Measurements from ENCODE around the gene GALNT17.

The GALNT17 gene

GRCh38 chr7:71414490-71414889, 282.5 kb downstream of the GALNT17 start:
- CTCF ChIA-PET: no interaction called here
- Mint-ChIP-seq H3K27me3 (no peaks in the 10 kb centered on the region), H3K36me3 (no peaks in the 10 kb centered on the region), H3K9me3 (peaks cover 51% of the 10 kb centered on the region), H3K27ac (no peak overlapping the region), H3K4me3 (no peak overlapping the region), H3K4me1 (no peaks in the 10 kb centered on the region)
- DNase-seq: no peak

GRCh38 chr7:71419546-71420337, 287.8 kb downstream of the GALNT17 start:
- CTCF ChIA-PET: no interaction called here
- H3K27me3 Mint-ChIP-seq: no peaks in the 10 kb centered on the region
- no peak overlapping the region for H3K4me3 Mint-ChIP-seq
- H3K4me1 Mint-ChIP-seq: no peaks in the 10 kb centered on the region
- no peaks in the 10 kb centered on the region for H3K36me3 Mint-ChIP-seq
- no peak overlapping the region for H3K27ac Mint-ChIP-seq
- peaks cover 38% of the 10 kb centered on the region for H3K9me3 Mint-ChIP-seq
- DNase-seq: no peak

GRCh38 chr7:71422104-71422503, 290.2 kb downstream of the GALNT17 start:
- Mint-ChIP-seq H3K4me1 (no peaks in the 10 kb centered on the region), H3K9me3 (peaks cover 40% of the 10 kb centered on the region), H3K36me3 (no peaks in the 10 kb centered on the region), H3K4me3 (no peak overlapping the region), H3K27ac (no peak overlapping the region), H3K27me3 (no peaks in the 10 kb centered on the region)
- no peak for DNase-seq
- CTCF ChIA-PET: no interaction called here

GRCh38 chr7:71424166-71425035, 292.5 kb downstream of the GALNT17 start:
- CTCF ChIA-PET: no interaction called here
- Mint-ChIP-seq H3K4me3 (no peak overlapping the region), H3K27ac (no peak overlapping the region), H3K36me3 (no peaks in the 10 kb centered on the region), H3K4me1 (no peaks in the 10 kb centered on the region), H3K27me3 (no peaks in the 10 kb centered on the region), H3K9me3 (peaks cover 37% of the 10 kb centered on the region)
- DNase-seq: no peak

GRCh38 chr7:71429083-71429482, 297.1 kb downstream of the GALNT17 start:
- Mint-ChIP-seq H3K4me3 (no peak overlapping the region), H3K27me3 (no peaks in the 10 kb centered on the region), H3K36me3 (no peaks in the 10 kb centered on the region), H3K4me1 (no peaks in the 10 kb centered on the region), H3K9me3 (peaks cover 35% of the 10 kb centered on the region), H3K27ac (no peak overlapping the region)
- CTCF ChIA-PET: no interaction called here
- DNase-seq: no peak

GRCh38 chr7:71430246-71430645, 298.3 kb downstream of the GALNT17 start:
- Mint-ChIP-seq H3K27ac (no peak overlapping the region), H3K36me3 (no peaks in the 10 kb centered on the region), H3K9me3 (peaks cover 36% of the 10 kb centered on the region), H3K27me3 (no peaks in the 10 kb centered on the region), H3K4me1 (no peaks in the 10 kb centered on the region), H3K4me3 (no peak overlapping the region)
- DNase-seq: no peak
- CTCF ChIA-PET: no interaction called here

- no peaks in the 10 kb centered on the region for H3K27me3 Mint-ChIP-seq
- CTCF ChIA-PET: no interaction called here
- peaks cover 31% of the 10 kb centered on the region for H3K9me3 Mint-ChIP-seq
- DNase-seq: no peak
- no peaks in the 10 kb centered on the region for H3K36me3 Mint-ChIP-seq
- no peak overlapping the region for H3K4me3 Mint-ChIP-seq
- H3K4me1 Mint-ChIP-seq: no peaks in the 10 kb centered on the region
- no peak overlapping the region for H3K27ac Mint-ChIP-seq
Observed at GRCh38 chr7:71439321-71439720, 307.4 kb downstream of the GALNT17 start.

GRCh38 chr7:71442492-71443190, 310.7 kb downstream of the GALNT17 start:
- no peak overlapping the region for H3K4me3 Mint-ChIP-seq
- H3K9me3 Mint-ChIP-seq: peaks cover 28% of the 10 kb centered on the region
- CTCF ChIA-PET: no interaction called here
- H3K27me3 Mint-ChIP-seq: no peaks in the 10 kb centered on the region
- no peaks in the 10 kb centered on the region for H3K4me1 Mint-ChIP-seq
- no peak overlapping the region for H3K27ac Mint-ChIP-seq
- no peaks in the 10 kb centered on the region for H3K36me3 Mint-ChIP-seq
- DNase-seq: no peak

- no peak for DNase-seq
- peaks cover 31% of the 10 kb centered on the region for H3K9me3 Mint-ChIP-seq
- no peaks in the 10 kb centered on the region for H3K27me3 Mint-ChIP-seq
- no peaks in the 10 kb centered on the region for H3K36me3 Mint-ChIP-seq
- H3K27ac Mint-ChIP-seq: no peak overlapping the region
- H3K4me3 Mint-ChIP-seq: no peak overlapping the region
- H3K4me1 Mint-ChIP-seq: no peaks in the 10 kb centered on the region
- CTCF ChIA-PET: no interaction called here
Observed at GRCh38 chr7:71443191-71443530, 311.2 kb downstream of the GALNT17 start.

- H3K9me3 Mint-ChIP-seq: peaks cover 29% of the 10 kb centered on the region
- DNase-seq: no peak
- CTCF ChIA-PET: no interaction called here
- no peaks in the 10 kb centered on the region for H3K27me3 Mint-ChIP-seq
- H3K4me3 Mint-ChIP-seq: no peak overlapping the region
- H3K36me3 Mint-ChIP-seq: no peaks in the 10 kb centered on the region
- no peaks in the 10 kb centered on the region for H3K4me1 Mint-ChIP-seq
- no peak overlapping the region for H3K27ac Mint-ChIP-seq
Observed at GRCh38 chr7:71444130-71444529, 312.2 kb downstream of the GALNT17 start.

GRCh38 chr7:71453630-71454029, 321.7 kb downstream of the GALNT17 start:
- Mint-ChIP-seq H3K27ac (no peak overlapping the region), H3K4me3 (no peak overlapping the region), H3K27me3 (no peaks in the 10 kb centered on the region), H3K36me3 (no peaks in the 10 kb centered on the region), H3K4me1 (no peaks in the 10 kb centered on the region), H3K9me3 (peaks cover 18% of the 10 kb centered on the region)
- CTCF ChIA-PET: no interaction called here
- DNase-seq: no peak

GRCh38 chr7:71454981-71455380, 323.0 kb downstream of the GALNT17 start:
- H3K4me3 Mint-ChIP-seq: no peak overlapping the region
- CTCF ChIA-PET: no interaction called here
- DNase-seq: no peak
- no peak overlapping the region for H3K27ac Mint-ChIP-seq
- H3K27me3 Mint-ChIP-seq: no peaks in the 10 kb centered on the region
- no peaks in the 10 kb centered on the region for H3K36me3 Mint-ChIP-seq
- H3K4me1 Mint-ChIP-seq: no peaks in the 10 kb centered on the region
- peaks cover 18% of the 10 kb centered on the region for H3K9me3 Mint-ChIP-seq

GRCh38 chr7:71457021-71457420, 325.1 kb downstream of the GALNT17 start:
- H3K9me3 Mint-ChIP-seq: peaks cover 31% of the 10 kb centered on the region
- no peak for DNase-seq
- H3K27me3 Mint-ChIP-seq: no peaks in the 10 kb centered on the region
- H3K4me1 Mint-ChIP-seq: no peaks in the 10 kb centered on the region
- H3K36me3 Mint-ChIP-seq: no peaks in the 10 kb centered on the region
- CTCF ChIA-PET: no interaction called here
- peak overlapping the region; percentile 49 for H3K27ac Mint-ChIP-seq
- no peak overlapping the region for H3K4me3 Mint-ChIP-seq

- Mint-ChIP-seq H3K36me3 (no peaks in the 10 kb centered on the region), H3K9me3 (peaks cover 33% of the 10 kb centered on the region), H3K27me3 (no peaks in the 10 kb centered on the region), H3K4me1 (no peaks in the 10 kb centered on the region), H3K4me3 (no peak overlapping the region), H3K27ac (no peak overlapping the region)
- CTCF ChIA-PET: no interaction called here
- no peak for DNase-seq
Observed at GRCh38 chr7:71457846-71458590, 326.1 kb downstream of the GALNT17 start.

Measured in activated naive CD4-positive, alpha-beta T cell treated with anti-CD3 and anti-CD28 coated beads, Interleukin-2, amount 10 ng/mL, durations not matched to agents 7 days and 5 days (primary cell).